Neuronal stem cell (in vitro differentiated cells): ENCODE results near the gene CDC73.

Experiments used
- small RNA-seq: library from polyadenylated mRNA; stranded (forward); fragments of <200 nt; extraction: miRNeasy Mini kit (QIAGEN cat#:217004); gene quantifications from one replicate; pipeline ENCODE3, GENCODE V24; 2013; ENCODE audit not compliant: insufficient read depth

The CDC73 gene

Small RNAs within 50 kb of the gene (small RNA-seq; reads per million reads assigned to genes)
- 3.2 reads per million for gene MIR1278
